CD8-positive, alpha-beta memory T cell (primary cell): ENCODE results near the gene RPRD1A. TPM values are rescaled to one million over a fixed set of nuclear protein-coding genes. Genes with fewer than 3 reads are reported as not detected.

Source experiments
- CTCF ChIA-PET: fragments of 350-600 bp; sonication (Branson Sonifier 250); formaldehyde crosslinking; loops from one replicate; lab custom pipeline; 2021; ENCODE audit warnings: antibody characterized with exemption; lab: Charles Lee
- POLR2A ChIA-PET: fragments of 350-600 bp; sonication (Branson Sonifier 250); formaldehyde crosslinking; loops from one replicate; lab custom pipeline; 2021; ENCODE audit warnings: antibody characterized with exemption; lab: Charles Lee
- DNase-seq, 5 donors: peaks; one replicate each; pipeline versions ENCODE4 v3.0.0 to v3.0.0-alpha.2; 2020 to 2022; ENCODE audit warnings: mixed read lengths in 1 of 5
- H3K27ac ChIP-seq: one replicate; pipeline ENCODE4 v1.7.0; 2013; ENCODE audit warnings: low read depth, mild to moderate bottlenecking, low read length, moderate library complexity
- H3K27me3 ChIP-seq: 2 replicates; pipeline ENCODE4 v1.7.0; 2013; ENCODE audit warnings: low read length, mild to moderate bottlenecking; ENCODE audit not compliant: insufficient read depth, poor library complexity, severe bottlenecking
- H3K36me3 ChIP-seq: 2 replicates; pipeline ENCODE4 v1.7.0; 2013; ENCODE audit warnings: mild to moderate bottlenecking, low read length, moderate library complexity; ENCODE audit not compliant: insufficient read depth
- H3K4me1 ChIP-seq: 2 replicates; pipeline ENCODE4 v1.7.0; 2013; ENCODE audit warnings: mild to moderate bottlenecking, low read length, moderate library complexity; ENCODE audit not compliant: insufficient read depth
- H3K4me3 ChIP-seq: 2 replicates; pipeline ENCODE4 v1.7.0; 2013; ENCODE audit warnings: mild to moderate bottlenecking, low read length
- H3K9me3 ChIP-seq: 2 replicates; pipeline ENCODE4 v1.7.0; 2013; ENCODE audit warnings: mild to moderate bottlenecking, low read length
- H3K27ac Mint-ChIP-seq, 8 donors: one replicate each; pipeline ENCODE4 v1.8.0; 2020 to 2021; ENCODE audit warnings: mixed read lengths in 8 of 8, mild to moderate bottlenecking in 6 of 8, inconsistent platforms in 3 of 8, moderate library complexity in 3 of 8
- H3K27me3 Mint-ChIP-seq, 2 donors: one replicate each; pipeline ENCODE4 v1.8.0; 2020 to 2021; ENCODE audit warnings: mixed read lengths in 2 of 2, mild to moderate bottlenecking in 1 of 2, moderate library complexity in 1 of 2
- H3K36me3 Mint-ChIP-seq, 3 donors: one replicate each; pipeline ENCODE4 v1.8.0; 2020 to 2021; ENCODE audit warnings: mixed read lengths in 3 of 3, inconsistent platforms in 1 of 3, mild to moderate bottlenecking in 1 of 3
- H3K4me1 Mint-ChIP-seq, 3 donors: one replicate each; pipeline ENCODE4 v1.8.0; 2020 to 2021; ENCODE audit warnings: mixed read lengths in 3 of 3, inconsistent platforms in 1 of 3, mild to moderate bottlenecking in 1 of 3
- H3K4me3 Mint-ChIP-seq, 7 donors: one replicate each; pipeline ENCODE4 v1.8.0; 2020 to 2021; ENCODE audit warnings: mixed read lengths in 7 of 7, mild to moderate bottlenecking in 6 of 7, moderate library complexity in 4 of 7, inconsistent platforms in 2 of 7
- H3K9me3 Mint-ChIP-seq, 5 donors: one replicate each; pipeline ENCODE4 v1.8.0; 2020 to 2022; ENCODE audit warnings: mixed read lengths in 5 of 5, mild to moderate bottlenecking in 3 of 5, moderate library complexity in 2 of 5, inconsistent platforms in 1 of 5
- polyA plus RNA-seq: library from polyadenylated mRNA; unstranded; fragments of 300-500 nt; fragmentation: Illumina TruSeq; gene quantifications from one replicate; pipeline ENCODE4 v1.2.3, GENCODE V29; 2021
- total RNA-seq, 2 experiments: library from RNA; stranded (reverse); gene quantifications; one replicate each; pipeline ENCODE4 v1.2.3, GENCODE V29; 2021

The RPRD1A gene
- total and polyA plus RNA-seq, 3 experiments from 2014 or later: 8.7 to 23.5 (median 22.0) TPM

- DNase-seq: no peak
- H3K27ac Mint-ChIP-seq: peak overlapping the region in 1 of 8 donors; percentile 60
- H3K27ac ChIP-seq: no peak overlapping the region
- ChIA-PET CTCF (interaction anchor here (0.6 kb wide), 1 partner anchor 799 kb away, joined by 3 read pairs; no protein-coding TSS in a partner anchor), POLR2A (no interaction called here)
- peaks cover 0 to 5% of the 10 kb centered on the region in 2 donors for H3K27me3 Mint-ChIP-seq
- no peaks in the 10 kb centered on the region for H3K36me3 ChIP-seq
- no peaks in the 10 kb centered on the region for H3K9me3 ChIP-seq
- H3K4me1 ChIP-seq: peaks cover 25% of the 10 kb centered on the region
- peaks cover 46 to 67% (median 63%) of the 10 kb centered on the region in 3 donors for H3K4me1 Mint-ChIP-seq
- H3K4me3 Mint-ChIP-seq: peak overlapping the region in 1 of 7 donors; percentile 80
- no peaks in the 10 kb centered on the region for H3K9me3 Mint-ChIP-seq
- peaks cover 0 to 19% (median 2%) of the 10 kb centered on the region in 3 donors for H3K36me3 Mint-ChIP-seq
- H3K4me3 ChIP-seq: no peak overlapping the region
- H3K27me3 ChIP-seq: no peaks in the 10 kb centered on the region
These were observed 3.1 kb downstream of the RPRD1A start for GRCh38 chr18:36064027-36064808.

- Mint-ChIP-seq H3K27ac (peak overlapping the region in 2 of 8 donors; percentile 21 to 47), H3K9me3 (no peaks in the 10 kb centered on the region), H3K4me1 (peaks cover 38 to 72% (median 60%) of the 10 kb centered on the region in 3 donors), H3K27me3 (peaks cover 0 to 1% of the 10 kb centered on the region in 2 donors), H3K36me3 (peaks cover 0 to 8% (median 4%) of the 10 kb centered on the region in 3 donors), H3K4me3 (no peak overlapping the region)
- Histone ChIP-seq H3K36me3 (no peaks in the 10 kb centered on the region), H3K9me3 (no peaks in the 10 kb centered on the region), H3K4me3 (no peak overlapping the region), H3K27ac (no peak overlapping the region), H3K4me1 (no peaks in the 10 kb centered on the region), H3K27me3 (no peaks in the 10 kb centered on the region)
- ChIA-PET CTCF (no interaction called here), POLR2A (no interaction called here)
- DNase-seq: no peak
These were observed 8.7 kb downstream of the RPRD1A start for GRCh38 chr18:36058674-36059073.

GRCh38 chr18:36051760-36052159 lies 15.6 kb downstream of the RPRD1A start:
- ChIA-PET POLR2A (no interaction called here), CTCF (no interaction called here)
- Histone ChIP-seq H3K36me3 (no peaks in the 10 kb centered on the region), H3K4me1 (no peaks in the 10 kb centered on the region), H3K9me3 (no peaks in the 10 kb centered on the region), H3K27me3 (no peaks in the 10 kb centered on the region), H3K4me3 (no peak overlapping the region), H3K27ac (no peak overlapping the region)
- peaks cover 7 to 21% (median 13%) of the 10 kb centered on the region in 3 donors for H3K36me3 Mint-ChIP-seq
- peak overlapping the region in 2 of 7 donors; percentile 3 to 36 for H3K4me3 Mint-ChIP-seq
- peaks cover 0 to 6% (median 1%) of the 10 kb centered on the region in 5 donors for H3K9me3 Mint-ChIP-seq
- no peak for DNase-seq
- peaks cover 46 to 85% (median 72%) of the 10 kb centered on the region in 3 donors for H3K4me1 Mint-ChIP-seq
- H3K27me3 Mint-ChIP-seq: peaks cover 0 to 1% of the 10 kb centered on the region in 2 donors
- no peak overlapping the region for H3K27ac Mint-ChIP-seq

GRCh38 chr18:36050479-36050878 lies 16.9 kb downstream of the RPRD1A start:
- no peak overlapping the region for H3K4me3 ChIP-seq
- DNase-seq: no peak
- peaks cover 0 to 6% (median 1%) of the 10 kb centered on the region in 5 donors for H3K9me3 Mint-ChIP-seq
- no peaks in the 10 kb centered on the region for H3K9me3 ChIP-seq
- H3K27ac ChIP-seq: no peak overlapping the region
- H3K27me3 ChIP-seq: no peaks in the 10 kb centered on the region
- H3K36me3 Mint-ChIP-seq: peaks cover 9 to 22% (median 13%) of the 10 kb centered on the region in 3 donors
- H3K36me3 ChIP-seq: no peaks in the 10 kb centered on the region
- no peaks in the 10 kb centered on the region for H3K4me1 ChIP-seq
- peaks cover 55 to 90% (median 78%) of the 10 kb centered on the region in 3 donors for H3K4me1 Mint-ChIP-seq
- peak overlapping the region in 2 of 8 donors; percentile 38 to 54 for H3K27ac Mint-ChIP-seq
- CTCF ChIA-PET: no interaction called here
- no peaks in the 10 kb centered on the region for H3K27me3 Mint-ChIP-seq
- no peak overlapping the region for H3K4me3 Mint-ChIP-seq
- POLR2A ChIA-PET: no interaction called here

GRCh38 chr18:36047521-36047920 lies 19.8 kb downstream of the RPRD1A start:
- H3K27me3 ChIP-seq: no peaks in the 10 kb centered on the region
- Mint-ChIP-seq H3K4me3 (peak overlapping the region in 1 of 7 donors; percentile 8), H3K36me3 (peaks cover 9 to 14% (median 10%) of the 10 kb centered on the region in 3 donors), H3K27ac (no peak overlapping the region), H3K4me1 (peaks cover 54 to 89% (median 76%) of the 10 kb centered on the region in 3 donors), H3K27me3 (no peaks in the 10 kb centered on the region), H3K9me3 (peaks cover 0 to 6% (median 1%) of the 10 kb centered on the region in 5 donors)
- ChIA-PET POLR2A (no interaction called here), CTCF (no interaction called here)
- H3K4me1 ChIP-seq: peaks cover 8% of the 10 kb centered on the region
- no peaks in the 10 kb centered on the region for H3K36me3 ChIP-seq
- H3K9me3 ChIP-seq: no peaks in the 10 kb centered on the region
- H3K27ac ChIP-seq: no peak overlapping the region
- DNase-seq: no peak
- H3K4me3 ChIP-seq: no peak overlapping the region

- H3K27ac ChIP-seq: no peak overlapping the region
- no peaks in the 10 kb centered on the region for H3K27me3 ChIP-seq
- Mint-ChIP-seq H3K4me1 (peaks cover 57 to 89% (median 77%) of the 10 kb centered on the region in 3 donors), H3K4me3 (no peak overlapping the region), H3K9me3 (peaks cover 0 to 5% (median 1%) of the 10 kb centered on the region in 5 donors), H3K27ac (peak overlapping the region in 1 of 8 donors; percentile 49), H3K27me3 (no peaks in the 10 kb centered on the region), H3K36me3 (peaks cover 8 to 10% (median 9%) of the 10 kb centered on the region in 3 donors)
- peaks cover 11% of the 10 kb centered on the region for H3K4me1 ChIP-seq
- no peaks in the 10 kb centered on the region for H3K9me3 ChIP-seq
- no peaks in the 10 kb centered on the region for H3K36me3 ChIP-seq
- ChIA-PET POLR2A (no interaction called here), CTCF (no interaction called here)
- H3K4me3 ChIP-seq: no peak overlapping the region
- DNase-seq: no peak
These were observed 20.5 kb downstream of the RPRD1A start for GRCh38 chr18:36046898-36047297.

GRCh38 chr18:36045241-36045991 lies 21.9 kb downstream of the RPRD1A start:
- Histone ChIP-seq H3K27me3 (no peaks in the 10 kb centered on the region), H3K36me3 (no peaks in the 10 kb centered on the region), H3K27ac (no peak overlapping the region), H3K4me1 (peaks cover 17% of the 10 kb centered on the region), H3K4me3 (no peak overlapping the region), H3K9me3 (no peaks in the 10 kb centered on the region)
- ChIA-PET POLR2A (no interaction called here), CTCF (no interaction called here)
- Mint-ChIP-seq H3K9me3 (peaks cover 0 to 1% (median 0%) of the 10 kb centered on the region in 5 donors), H3K36me3 (peaks cover 2 to 6% (median 2%) of the 10 kb centered on the region in 3 donors), H3K27ac (peak overlapping the region in 1 of 8 donors; percentile 12), H3K4me1 (peaks cover 61 to 86% (median 74%) of the 10 kb centered on the region in 3 donors), H3K4me3 (no peak overlapping the region), H3K27me3 (no peaks in the 10 kb centered on the region)
- DNase-seq: no peak
